H1 (cell line): ENCODE measurements around the gene GYPC. TPM values are rescaled to one million over a fixed set of nuclear protein-coding genes. Genes with fewer than 3 reads are reported as not detected.

ENCODE experiments used
- CTCF ChIA-PET: fragments of 300-600 bp; sonication (Branson Sonifier 250); formaldehyde crosslinking; loops from one replicate; lab custom pipeline; 2021; ENCODE audit not compliant: partially characterized antibody; lab: Charles Lee
- POLR2A ChIA-PET: fragments of 300-600 bp; sonication (Branson Sonifier 250); formaldehyde crosslinking; loops from one replicate; lab custom pipeline; 2021; ENCODE audit warnings: inconsistent platforms; ENCODE audit not compliant: partially characterized antibody; lab: Charles Lee
- DNase-seq, 2 experiments: peaks; one replicate each; pipeline versions ENCODE4 v3.0.0 to v3.0.0-alpha.2; 2010 to 2022; ENCODE audit warnings: low spot score in 2 of 2, low read depth in 1 of 2, mixed read lengths in 1 of 2
- FAIRE-seq: peaks from 2 replicates; lab custom pipeline; 2011; peaks lifted over from hg19 to GRCh38; lab: Jason Lieb, UNC
- H2AFZ ChIP-seq: 2 replicates; pipeline ENCODE4 v1.8.1; 2012; ENCODE audit warnings: low read length, inconsistent platforms
- H2AK5ac ChIP-seq: 2 replicates; pipeline ENCODE4 v1.6.1; 2013; ENCODE audit warnings: low read depth, low read length
- H2BK120ac ChIP-seq: replicated peaks from 2 replicates; pipeline ENCODE3; 2013; ENCODE audit warnings: low read depth, low read length, inconsistent platforms
- H2BK12ac ChIP-seq: 2 replicates; pipeline ENCODE4 v1.6.1; 2013; ENCODE audit warnings: low read depth, low read length
- H2BK15ac ChIP-seq: 2 replicates; pipeline ENCODE4 v1.6.1; 2013; ENCODE audit warnings: low read length
- H2BK20ac ChIP-seq: 2 replicates; pipeline ENCODE4 v1.6.1; 2013; ENCODE audit warnings: low read length
- H2BK5ac ChIP-seq: 2 replicates; pipeline ENCODE4 v1.6.1; 2013; ENCODE audit warnings: low read depth, low read length
- H3K14ac ChIP-seq: 2 replicates; pipeline ENCODE4 v1.6.1; 2013; ENCODE audit warnings: inconsistent platforms; ENCODE audit not compliant: insufficient read length
- H3K18ac ChIP-seq: 2 replicates; pipeline ENCODE4 v1.6.1; 2013; ENCODE audit warnings: low read length; ENCODE audit errors: extremely low read depth
- H3K23ac ChIP-seq: 2 replicates; pipeline ENCODE4 v1.6.1; 2013; ENCODE audit warnings: inconsistent platforms; ENCODE audit not compliant: insufficient read length
- H3K23me2 ChIP-seq: 2 replicates; pipeline ENCODE4 v1.6.1; 2013; ENCODE audit warnings: low read depth, low read length
- H3K27ac ChIP-seq: 2 replicates; pipeline ENCODE4 v1.6.1; 2011; ENCODE audit warnings: low read depth, low read length, inconsistent platforms
- H3K27me3 ChIP-seq, 4 experiments: replicated peaks in 1 of 4; 1 replicate in 1 of 4; 2 replicates in 3 of 4; pipeline versions ENCODE4 v1.6.1 to v1.8.1; 2011 to 2013; ENCODE audit warnings: low read length in 3 of 4, mild to moderate bottlenecking in 3 of 4, inconsistent platforms in 2 of 4, mixed read lengths in 2 of 4, moderate library complexity in 1 of 4; ENCODE audit not compliant: control insufficient read depth in 3 of 4, insufficient read depth in 3 of 4; ENCODE audit errors: extremely low read depth in 1 of 4
- H3K36me3 ChIP-seq, 4 experiments: 2 replicates each; pipeline versions ENCODE4 v1.6.1 to v1.8.1; 2011 to 2013; ENCODE audit warnings: mild to moderate bottlenecking in 4 of 4, low read length in 3 of 4, moderate library complexity in 2 of 4, control low read depth in 1 of 4, inconsistent platforms in 1 of 4; ENCODE audit not compliant: insufficient read depth in 4 of 4, control insufficient read depth in 2 of 4
- H3K4ac ChIP-seq: replicated peaks from 2 replicates; pipeline ENCODE3; 2013; ENCODE audit warnings: low read length, low read depth, mixed read lengths, inconsistent platforms; ENCODE audit not compliant: insufficient read length
- H3K4me1 ChIP-seq, 4 experiments: replicated peaks in 1 of 4; 1 replicate in 1 of 4; 2 replicates in 3 of 4; pipeline versions ENCODE4 v1.6.1 to v1.8.1; 2011 to 2013; ENCODE audit warnings: low read length in 3 of 4, inconsistent platforms in 2 of 4, mixed read lengths in 1 of 4; ENCODE audit not compliant: insufficient read depth in 4 of 4, control insufficient read depth in 3 of 4
- H3K4me2 ChIP-seq, 2 experiments: 2 replicates each; pipeline versions ENCODE4 v1.6.1 to v1.8.1; 2011 to 2013; ENCODE audit warnings: low read depth in 2 of 2, low read length in 2 of 2, control low read depth in 1 of 2, inconsistent platforms in 1 of 2, mild to moderate bottlenecking in 1 of 2; ENCODE audit not compliant: insufficient read depth in 1 of 2
- H3K4me3 ChIP-seq, 4 experiments: fragments of 200-600, 300-600 bp in 1 of 4; sonication (generic), shearing (Covaris generic), sonication (Bioruptor Twin) in 1 of 4; 2 replicates each; pipeline versions ENCODE4 v1.5.1 to v1.8.1; 2011 to 2016; ENCODE audit warnings: low read length in 4 of 4, low read depth in 3 of 4, control low read depth in 2 of 4, inconsistent platforms in 2 of 4, mild to moderate bottlenecking in 2 of 4, mixed read lengths in 1 of 4, moderate library complexity in 1 of 4; ENCODE audit not compliant: insufficient read depth in 2 of 4; ENCODE audit errors: extremely low read depth in 1 of 4
- H3K56ac ChIP-seq: replicated peaks from 2 replicates; pipeline ENCODE3; 2013; ENCODE audit warnings: low read depth, mild to moderate bottlenecking, mixed read lengths, low read length, inconsistent platforms; ENCODE audit not compliant: insufficient read length
- H3K79me1 ChIP-seq: 2 replicates; pipeline ENCODE4 v1.6.1; 2013; ENCODE audit warnings: low read depth, low read length, control low read depth
- H3K79me2 ChIP-seq, 2 experiments: 2 replicates each; pipeline versions ENCODE4 v1.6.1 to v1.8.1; 2012 to 2013; ENCODE audit warnings: low read length in 2 of 2, mild to moderate bottlenecking in 2 of 2, inconsistent platforms in 1 of 2; ENCODE audit not compliant: insufficient read depth in 2 of 2, control insufficient read depth in 1 of 2
- H3K9ac ChIP-seq, 4 experiments: replicated peaks in 1 of 4; 1 replicate in 1 of 4; 2 replicates in 3 of 4; pipeline versions ENCODE4 v1.6.1 to v1.8.1; 2011 to 2013; ENCODE audit warnings: low read depth in 3 of 4, low read length in 3 of 4, control low read depth in 2 of 4, mild to moderate bottlenecking in 2 of 4, moderate library complexity in 2 of 4, inconsistent platforms in 1 of 4; ENCODE audit errors: extremely low read depth in 1 of 4
- H3K9me3 ChIP-seq, 2 experiments: 2 replicates each; pipeline versions ENCODE4 v1.6.1 to v1.8.1; 2012 to 2013; ENCODE audit warnings: mild to moderate bottlenecking in 2 of 2, moderate library complexity in 2 of 2, control low read depth in 1 of 2, inconsistent platforms in 1 of 2, low read depth in 1 of 2, low read length in 1 of 2, mixed read lengths in 1 of 2; ENCODE audit not compliant: insufficient read depth in 2 of 2
- H4K20me1 ChIP-seq, 2 experiments: replicated peaks in 1 of 2; 2 replicates each; pipeline versions ENCODE3 to v1.8.1; 2011 to 2013; ENCODE audit warnings: inconsistent platforms in 2 of 2, low read length in 2 of 2, mild to moderate bottlenecking in 1 of 2; ENCODE audit not compliant: insufficient read depth in 2 of 2, control insufficient read depth in 1 of 2
- H4K5ac ChIP-seq: 2 replicates; pipeline ENCODE4 v1.6.1; 2013; ENCODE audit warnings: low read length, low read depth, mixed read lengths, inconsistent platforms; ENCODE audit not compliant: insufficient read length
- H4K8ac ChIP-seq: 2 replicates; pipeline ENCODE4 v1.8.0; 2013; ENCODE audit warnings: mild to moderate bottlenecking, moderate library complexity, low read length, inconsistent platforms; ENCODE audit not compliant: insufficient read depth; ENCODE audit errors: extremely low read depth
- H4K91ac ChIP-seq: replicated peaks from 2 replicates; pipeline ENCODE3; 2013; ENCODE audit warnings: low read length, mixed read lengths, inconsistent platforms; ENCODE audit not compliant: insufficient read length
- ATF2 ChIP-seq: IDR thresholded peaks from 2 replicates; pipeline ENCODE4 v1.6.1; 2012; ENCODE audit warnings: low read length, inconsistent platforms
- RNF2 ChIP-seq: fragments of 200-900, 300-1000 bp; sonication (generic); IDR thresholded peaks from 2 replicates; pipeline ENCODE4 v1.7.1; 2016; ENCODE audit warnings: borderline replicate concordance, low read depth, mild to moderate bottlenecking, antibody characterized with exemption, low read length; ENCODE audit not compliant: poor library complexity, severe bottlenecking; ENCODE audit errors: missing control alignments
- WGBS, 2 experiments: shearing (Covaris generic) in 1 of 2; methylation state at CpG; one replicate each; pipeline versions ENCODE4 v1.1.6 to v1.1.7; 2013 to 2015; ENCODE audit warnings: low lambda C conversion rate in 2 of 2, mixed read lengths in 2 of 2, inconsistent platforms in 1 of 2, low coverage in 1 of 2, missing lambda C conversion rate in 1 of 2; ENCODE audit not compliant: insufficient replicate concordance in 2 of 2, insufficient coverage in 1 of 2, insufficient read length in 1 of 2; ENCODE audit errors: extremely low coverage in 1 of 2, missing lambda C conversion rate in 1 of 2; 5-methylcytosine and 5-hydroxymethylcytosine counted together
- polyA plus RNA-seq, 7 experiments: library from polyadenylated mRNA; depleted of rRNA in 3 of 7; stranded (reverse) in 5 of 7; unstranded in 2 of 7; fragments of >200 nt in 5 of 7; fragments of 200-250 nt in 2 of 7; gene quantifications; 1 replicate in 5 of 7; 2 replicates in 1 of 7; 4 replicates in 1 of 7; pipeline versions ENCODE4 v1.2.1 to v1.2.3, GENCODE V29; 2011 to 2013; ENCODE audit warnings: missing spikeins in 2 of 7, mixed read lengths in 2 of 7
- total RNA-seq: library from RNA; stranded (reverse); fragmentation: NEBNext Ultra II Directional; extraction: Animal tissue kit (Norgen Biotek cat#: 25700); gene quantifications from 2 replicates; pipeline ENCODE4 v1.2.1, GENCODE V29; 2021

GYPC gene
- total and polyA plus RNA-seq, 2 of the 8 experiments (the other 6 are each of a cell fraction or from before 2014, with no cell fraction given): 26.8 to 53.6 TPM

- Histone ChIP-seq H3K4ac (no peak overlapping the region), H3K4me1 (no peaks in the 10 kb centered on the region), H3K9me3 (no peaks in the 10 kb centered on the region), H4K8ac (no peak overlapping the region), H3K23me2 (no peaks in the 10 kb centered on the region), H3K9ac (no peak overlapping the region), H3K18ac (no peak overlapping the region), H3K23ac (no peak overlapping the region), H3K36me3 (no peaks in the 10 kb centered on the region), H3K14ac (no peak overlapping the region), H3K4me2 (no peak overlapping the region), H3K27ac (no peak overlapping the region), H4K5ac (no peak overlapping the region), H3K79me1 (no peaks in the 10 kb centered on the region), H4K20me1 (no peaks in the 10 kb centered on the region), H2BK12ac (no peak overlapping the region), H3K4me3 (no peak overlapping the region), H2BK20ac (no peak overlapping the region), H2AFZ (no peak overlapping the region; the same call in 1 of the 2 replicates), H3K79me2 (no peaks in the 10 kb centered on the region), H2AK5ac (no peak overlapping the region), H2BK120ac (no peak overlapping the region), H2BK5ac (no peak overlapping the region), H3K56ac (no peak overlapping the region), H3K27me3 (no peaks in the 10 kb centered on the region), H4K91ac (no peak overlapping the region), H2BK15ac (no peak overlapping the region)
- 92% methylated on average over 3 of the region's 3 CpGs; no CpG with 5 or more reads in 1 of the 2 experiments for WGBS, 2 experiments
- DNase-seq (no peak), FAIRE-seq (no peak)
- CTCF ChIA-PET: no interaction called here
- POLR2A ChIA-PET: no interaction called here
- TF ChIP-seq ATF2 (no peak), RNF2 (no peak)
Observed at GRCh38 chr2:126623000-126623399, 33.0 kb upstream of the GYPC start.
